ENCODE results near the gene DHDDS.

The DHDDS gene

GRCh38 chr1:26516987-26517765, 85.1 kb downstream of the DHDDS start:
- no peaks in the 10 kb centered on the region for H3K4me1 ChIP-seq (ENCODE audit: control insufficient read depth, insufficient read depth, low read length)
- H3K36me3 ChIP-seq (ENCODE audit: control insufficient read depth, insufficient read depth, low read length, severe bottlenecking) = no peaks in the 10 kb centered on the region
- H3K9me3 ChIP-seq (ENCODE audit: control insufficient read depth, low read length) = no peaks in the 10 kb centered on the region
- no peak overlapping the region for H3K9ac ChIP-seq (ENCODE audit: low read length)
- H3K4me3 ChIP-seq (ENCODE audit: low read length) = no peak overlapping the region
- peaks cover 5% of the 10 kb centered on the region for H3K27me3 ChIP-seq (replicated peaks; ENCODE audit: control insufficient read depth, insufficient read depth, low read length)
- DNase-seq (ENCODE audit: low read depth) = no peak

- Histone ChIP-seq H3K9me3 (ENCODE audit: control insufficient read depth, low read length) (no peaks in the 10 kb centered on the region), H3K36me3 (ENCODE audit: control insufficient read depth, insufficient read depth, low read length, severe bottlenecking) (no peaks in the 10 kb centered on the region), H3K4me1 (ENCODE audit: control insufficient read depth, insufficient read depth, low read length) (no peaks in the 10 kb centered on the region), H3K9ac (ENCODE audit: low read length) (no peak overlapping the region), H3K4me3 (ENCODE audit: low read length) (no peak overlapping the region), H3K27me3 (replicated peaks; ENCODE audit: control insufficient read depth, insufficient read depth, low read length) (peaks cover 10% of the 10 kb centered on the region)
- no peak for DNase-seq (ENCODE audit: low read depth)
Observed at GRCh38 chr1:26517766-26518049, 85.6 kb downstream of the DHDDS start.

GRCh38 chr1:26518355-26518754, 86.2 kb downstream of the DHDDS start:
- Histone ChIP-seq H3K4me1 (ENCODE audit: control insufficient read depth, insufficient read depth, low read length) (no peaks in the 10 kb centered on the region), H3K36me3 (ENCODE audit: control insufficient read depth, insufficient read depth, low read length, severe bottlenecking) (no peaks in the 10 kb centered on the region), H3K9me3 (ENCODE audit: control insufficient read depth, low read length) (no peaks in the 10 kb centered on the region), H3K9ac (ENCODE audit: low read length) (no peak overlapping the region), H3K27me3 (replicated peaks; ENCODE audit: control insufficient read depth, insufficient read depth, low read length) (peaks cover 11% of the 10 kb centered on the region), H3K4me3 (ENCODE audit: low read length) (no peak overlapping the region)
- no peak for DNase-seq (ENCODE audit: low read depth)

- no peak overlapping the region for H3K4me3 ChIP-seq (ENCODE audit: low read length)
- H3K36me3 ChIP-seq (ENCODE audit: control insufficient read depth, insufficient read depth, low read length, severe bottlenecking) = no peaks in the 10 kb centered on the region
- no peak overlapping the region for H3K9ac ChIP-seq (ENCODE audit: low read length)
- no peak for DNase-seq (ENCODE audit: low read depth)
- peaks cover 26% of the 10 kb centered on the region for H3K27me3 ChIP-seq (replicated peaks; ENCODE audit: control insufficient read depth, insufficient read depth, low read length)
- H3K9me3 ChIP-seq (ENCODE audit: control insufficient read depth, low read length) = no peaks in the 10 kb centered on the region
- no peaks in the 10 kb centered on the region for H3K4me1 ChIP-seq (ENCODE audit: control insufficient read depth, insufficient read depth, low read length)
Observed at GRCh38 chr1:26520339-26520738, 88.2 kb downstream of the DHDDS start.

All from adipocyte (in vitro differentiated cells).